Stimulated activated CD4-positive, alpha-beta T cell treated with anti-CD3 and anti-CD28 coated beads, Interleukin-4, amount 100 ng/mL, for 48 hours (primary cell): ENCODE measurements around the gene AK8.
A peak's percentile ranks its signal among the peaks of the same experiment; 100 is the strongest.

Experiments used
- DNase-seq, 2 donors: peaks; one replicate each; pipeline ENCODE4 v3.0.0-alpha.2; 2020; ENCODE audit warnings: low read depth in 2 of 2

AK8 gene, protein sequence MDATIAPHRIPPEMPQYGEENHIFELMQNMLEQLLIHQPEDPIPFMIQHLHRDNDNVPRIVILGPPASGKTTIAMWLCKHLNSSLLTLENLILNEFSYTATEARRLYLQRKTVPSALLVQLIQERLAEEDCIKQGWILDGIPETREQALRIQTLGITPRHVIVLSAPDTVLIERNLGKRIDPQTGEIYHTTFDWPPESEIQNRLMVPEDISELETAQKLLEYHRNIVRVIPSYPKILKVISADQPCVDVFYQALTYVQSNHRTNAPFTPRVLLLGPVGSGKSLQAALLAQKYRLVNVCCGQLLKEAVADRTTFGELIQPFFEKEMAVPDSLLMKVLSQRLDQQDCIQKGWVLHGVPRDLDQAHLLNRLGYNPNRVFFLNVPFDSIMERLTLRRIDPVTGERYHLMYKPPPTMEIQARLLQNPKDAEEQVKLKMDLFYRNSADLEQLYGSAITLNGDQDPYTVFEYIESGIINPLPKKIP

DNA sequence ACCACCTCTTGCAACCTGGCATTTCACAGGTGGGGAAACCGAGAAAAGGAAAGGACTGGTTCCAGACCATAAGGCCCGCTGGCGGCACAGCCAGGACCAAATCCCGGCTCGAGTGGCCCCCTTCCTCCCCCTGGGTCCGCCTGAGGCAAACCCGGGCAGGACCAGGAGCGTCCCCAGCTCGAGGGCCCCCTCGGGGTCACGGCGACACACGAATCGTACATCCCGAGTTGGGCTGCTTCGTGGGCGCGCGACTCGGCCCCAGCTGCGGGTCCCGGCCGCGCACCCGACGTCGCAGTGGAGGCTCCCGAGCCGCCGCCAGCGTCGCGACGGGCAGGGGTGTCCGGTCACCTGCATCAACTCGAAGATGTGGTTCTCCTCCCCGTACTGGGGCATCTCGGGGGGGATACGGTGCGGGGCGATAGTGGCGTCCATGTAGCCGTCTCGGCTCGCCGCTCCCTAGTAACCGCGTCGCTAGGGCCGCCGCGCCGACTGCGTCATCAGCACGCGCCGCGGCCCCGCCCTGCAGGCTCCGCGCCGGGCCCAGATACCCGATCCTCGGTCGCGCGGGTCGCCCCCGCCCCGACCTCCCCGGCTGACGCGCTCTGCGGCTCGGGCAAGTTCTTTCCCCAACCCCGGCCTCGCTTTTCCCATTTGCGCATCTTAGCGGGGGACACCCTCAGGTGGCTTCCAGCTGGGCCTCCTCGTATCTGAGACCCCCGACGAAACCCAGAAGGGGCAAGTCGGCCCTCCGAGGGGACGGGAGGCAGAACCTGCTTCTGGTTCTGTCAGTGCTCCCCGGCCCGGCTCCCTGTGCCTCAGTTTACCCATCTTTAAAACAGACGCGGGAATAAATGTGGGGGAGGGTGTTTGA is at the start of gene AK8:
Gene AK8 (minus strand): TSS at position 461 of the 871 bp plus-strand sequence. CDS start 29 bp downstream, at position 432.
- peak; percentile 67 to 72 for DNase-seq

DNA sequence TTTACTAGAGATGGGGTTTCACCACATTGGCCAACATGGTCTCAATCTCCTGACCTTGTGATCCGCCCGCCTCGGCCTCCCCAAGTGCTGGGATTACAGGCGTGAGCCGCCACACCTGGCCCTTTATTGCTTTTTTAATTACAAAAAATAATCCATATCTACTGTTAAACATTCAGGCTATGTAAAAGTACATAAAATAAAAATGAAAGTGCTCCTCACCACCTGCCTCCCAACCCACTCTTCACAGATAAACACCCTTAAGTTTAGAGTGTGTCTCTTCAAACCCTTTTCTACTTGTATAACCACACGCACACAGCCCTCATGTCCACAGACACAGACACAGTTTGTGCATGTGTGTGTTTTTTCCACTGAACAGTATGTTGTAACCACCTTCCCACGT is 49.6 kb upstream of the AK8 start:
- no peak for DNase-seq

DNA sequence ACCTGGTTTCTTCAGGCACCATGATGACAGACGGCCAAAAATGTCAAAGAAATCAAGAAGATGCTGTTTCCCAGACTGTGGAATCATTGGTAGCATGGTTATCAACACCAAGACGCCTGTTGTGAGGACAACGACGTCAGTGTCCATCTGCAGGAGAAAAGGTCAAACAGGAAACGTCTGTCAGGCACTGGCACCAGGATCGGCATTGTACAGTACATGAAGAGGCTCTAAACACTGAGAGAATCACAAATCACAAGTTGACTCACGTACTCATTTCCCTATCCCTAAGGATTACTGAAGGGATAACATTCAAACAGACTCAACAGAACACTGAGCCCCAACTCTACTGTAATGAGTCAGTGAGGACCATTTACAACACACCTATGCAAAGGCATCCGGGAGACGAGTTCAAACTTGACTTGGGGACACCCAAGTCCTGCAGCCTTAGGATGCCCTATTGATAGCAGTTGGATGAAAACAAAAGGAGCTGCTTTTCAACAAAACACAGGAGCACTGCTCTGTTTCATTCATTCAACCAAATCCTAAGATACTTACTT is 45.3 kb upstream of the AK8 start:
- DNase-seq: no peak

- no peak for DNase-seq
Measured at GRCh38 chr9:132919614-132920268, 41.7 kb upstream of the AK8 start.

DNA sequence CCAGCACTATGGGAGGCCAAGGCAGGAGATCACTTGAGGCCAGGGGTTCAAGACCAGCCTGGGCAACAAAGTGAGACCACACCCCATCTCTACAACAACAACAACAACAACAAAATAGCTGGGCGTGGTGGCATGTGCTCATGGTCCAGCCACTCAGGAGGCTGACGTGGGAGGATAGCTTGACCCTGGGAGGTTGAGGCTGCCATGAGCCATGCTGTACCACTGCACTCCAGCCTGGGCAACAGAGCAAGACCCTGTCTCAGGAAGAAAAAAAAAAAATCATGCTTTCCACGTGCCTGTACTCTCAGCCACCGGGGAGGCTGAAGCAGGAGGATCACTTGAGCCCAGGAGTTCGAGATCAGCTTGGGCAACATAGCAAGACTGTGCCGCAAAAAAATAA is 36.8 kb upstream of the AK8 start:
- no peak for DNase-seq

DNA sequence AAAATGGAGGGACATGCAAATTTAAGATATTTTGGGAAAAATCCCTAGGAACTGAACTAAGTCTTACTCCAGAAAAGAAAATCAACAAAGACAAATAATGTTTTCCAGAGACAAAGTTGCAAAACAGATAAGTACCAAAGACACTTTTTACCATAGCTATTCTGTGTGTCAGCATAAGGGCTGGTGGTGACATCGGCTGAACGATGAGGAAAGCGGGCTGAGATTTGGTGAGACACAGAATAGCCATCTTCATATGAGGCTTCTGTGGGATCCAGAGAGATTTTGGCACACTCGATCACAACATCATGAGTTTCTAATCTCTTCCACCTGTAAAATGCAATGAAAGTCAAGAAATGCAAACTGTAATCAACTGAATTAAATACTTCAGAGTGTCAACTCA is 34.0 kb upstream of the AK8 start:
- DNase-seq: no peak

GRCh38 chr9:132910376-132910775 is 32.3 kb upstream of the AK8 start:
- no peak for DNase-seq

DNA sequence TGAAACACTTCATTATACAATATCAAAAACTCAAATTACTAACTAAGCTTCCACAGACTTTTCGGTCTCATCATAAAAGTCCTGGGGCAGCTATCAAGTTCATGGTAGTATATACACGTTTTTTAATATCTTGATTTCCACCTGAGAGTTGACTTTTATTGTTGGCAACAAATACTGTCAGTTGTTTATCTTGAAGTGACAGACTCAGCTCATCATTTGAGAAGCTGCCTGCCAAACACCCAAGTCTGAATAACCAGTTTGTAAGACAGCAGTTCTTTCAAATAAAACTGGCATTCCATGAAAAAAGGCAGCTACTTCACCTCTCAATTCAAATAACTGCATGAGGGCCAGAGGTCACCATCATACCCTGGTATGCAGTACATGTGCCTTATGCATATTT is 31.2 kb upstream of the AK8 start:
- no peak for DNase-seq

DNA sequence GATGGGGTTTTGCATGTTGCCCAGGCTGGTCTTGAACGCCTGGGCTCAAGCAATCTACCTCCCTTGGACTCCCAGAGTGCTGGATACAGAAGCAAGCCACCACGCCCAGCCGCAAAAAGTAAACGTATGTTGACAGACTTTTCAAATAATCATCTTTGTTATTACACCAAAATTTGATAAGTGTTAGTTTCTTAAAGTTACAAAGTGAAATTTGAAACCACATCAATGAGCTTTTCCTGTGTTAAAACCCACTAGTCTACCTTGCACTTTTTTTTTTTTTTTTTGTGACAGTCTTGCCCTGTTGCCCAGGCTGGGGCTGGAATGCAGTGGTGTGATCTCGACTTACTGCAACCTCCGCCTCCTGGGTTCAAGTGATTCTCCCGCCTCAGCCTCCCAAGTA is 30.6 kb upstream of the AK8 start:
- DNase-seq: no peak

GRCh38 chr9:132905726-132906125 is 27.6 kb upstream of the AK8 start:
- DNase-seq: no peak

GRCh38 chr9:132903574-132904492 is 25.7 kb upstream of the AK8 start:
- DNase-seq: no peak

DNA sequence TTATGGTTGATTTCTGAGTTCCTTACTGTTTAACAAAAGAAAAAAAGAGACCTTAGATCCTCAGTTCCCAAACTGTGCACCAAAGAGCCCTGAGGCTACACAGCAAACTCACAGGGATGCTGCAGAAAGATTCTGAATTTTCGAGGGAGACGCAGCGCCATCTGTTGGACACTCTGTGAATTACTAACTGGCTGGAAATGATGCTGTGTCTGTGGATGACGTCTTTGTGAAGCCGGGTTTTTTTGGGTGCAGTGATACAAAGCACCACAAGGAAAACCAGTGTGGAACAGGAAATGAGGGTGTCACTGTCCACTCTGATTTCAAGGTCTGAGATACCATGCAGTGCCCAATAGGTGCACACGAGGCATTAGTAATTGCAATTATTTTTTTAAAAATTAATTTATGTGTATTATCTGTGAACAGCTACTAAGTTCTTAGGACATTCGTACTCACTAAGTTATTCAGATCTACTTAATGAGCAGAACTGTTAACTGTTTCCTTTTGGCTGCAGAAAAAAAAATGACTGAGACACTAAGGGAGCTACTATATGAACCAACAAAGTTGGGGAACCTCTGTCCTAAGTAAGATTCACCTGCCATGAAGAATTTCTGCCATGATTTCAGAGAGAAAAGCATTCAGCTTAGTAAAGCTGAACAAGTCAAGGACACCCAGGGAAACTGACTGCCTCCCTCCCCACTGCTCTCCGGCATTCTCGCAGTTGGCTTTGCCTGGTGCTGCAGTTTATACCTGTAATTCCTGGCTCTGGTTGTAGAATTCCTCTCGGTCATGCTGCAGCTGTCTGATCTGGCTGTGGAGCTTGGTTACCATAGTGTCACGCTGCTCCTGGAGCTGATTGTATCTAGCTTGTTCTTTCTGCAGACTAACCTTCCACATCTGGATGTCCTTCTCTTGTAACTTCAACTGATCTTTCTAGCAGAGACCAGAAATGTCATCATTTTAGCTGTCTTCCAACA is 24.1 kb upstream of the AK8 start:
- peak; percentile 60 to 67 for DNase-seq

- DNase-seq: no peak
Measured at GRCh38 chr9:132898051-132898450, 20.0 kb upstream of the AK8 start.

- no peak for DNase-seq
Measured at GRCh38 chr9:132896906-132897305, 18.8 kb upstream of the AK8 start.

GRCh38 chr9:132896264-132896663 is 18.2 kb upstream of the AK8 start:
- DNase-seq: no peak

GRCh38 chr9:132894862-132895835 is 17.1 kb upstream of the AK8 start:
- DNase-seq: no peak

DNA sequence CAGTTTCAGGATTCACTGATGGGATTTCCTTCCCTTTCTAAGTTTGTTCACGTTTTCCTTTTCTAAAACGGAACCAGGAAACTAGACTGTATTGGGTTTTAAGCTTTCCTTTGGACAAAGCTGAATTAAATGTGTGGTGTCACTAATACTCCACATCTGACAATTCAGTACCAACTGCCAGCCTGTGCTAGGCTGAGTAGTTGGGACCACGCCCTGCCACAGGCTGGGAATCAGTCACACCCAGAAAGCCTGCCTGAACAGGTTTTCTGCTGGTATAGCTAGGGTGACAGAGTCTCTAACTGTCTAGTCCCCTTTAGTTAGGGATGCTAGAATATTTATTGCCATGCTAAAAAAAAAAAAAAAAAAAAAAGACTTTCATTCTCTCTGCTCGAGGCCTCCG is 16.3 kb upstream of the AK8 start:
- no peak for DNase-seq

- no peak for DNase-seq
Measured at GRCh38 chr9:132892400-132892799, 14.3 kb upstream of the AK8 start.
